Testis (tissue), 3 donors: ENCODE data around the gene MKX. TPM values are rescaled to one million over a fixed set of nuclear protein-coding genes. Genes with fewer than 3 reads are reported as not detected.

Experiments
- DNase-seq: peaks from one replicate; pipeline ENCODE4 v3.0.0-alpha.2; 2019
- H3K27ac ChIP-seq, 2 donors: fragments of 200-600 bp; sonication (generic); one replicate each; pipeline ENCODE4 v1.5.1; 2019
- H3K27me3 ChIP-seq: fragments of 200-600 bp; sonication (generic); one replicate; pipeline ENCODE4 v1.5.1; 2019
- H3K36me3 ChIP-seq: fragments of 200-600 bp; sonication (generic); one replicate; pipeline ENCODE4 v1.5.1; 2017; ENCODE audit warnings: low read depth; ENCODE audit errors: missing control alignments
- H3K4me1 ChIP-seq: fragments of 200-600 bp; sonication (generic); one replicate; pipeline ENCODE4 v1.5.1; 2019
- H3K4me3 ChIP-seq, 2 donors: fragments of 200-600 bp; sonication (generic); one replicate each; pipeline ENCODE4 v1.5.1; 2017 to 2019
- H3K9me3 ChIP-seq: fragments of 200-600 bp; sonication (generic); one replicate; pipeline ENCODE4 v1.5.1; 2017
- CTCF ChIP-seq, 3 experiments: fragments of 450-650 bp in 2 of 3; fragments of 200-600 bp in 1 of 3; sonication (generic) in 1 of 3; IDR thresholded peaks; one replicate each; pipeline ENCODE4 v1.5.1; 2016 to 2019; ENCODE audit warnings: antibody characterized with exemption in 3 of 3, mild to moderate bottlenecking in 2 of 3, moderate library complexity in 1 of 3
- POLR2A ChIP-seq: fragments of 450-650 bp; IDR thresholded peaks from one replicate; pipeline ENCODE4 v1.6.1; 2017; ENCODE audit warnings: antibody characterized with exemption, mild to moderate bottlenecking, moderate library complexity
- WGBS, 2 donors: methylation state at CpG; one replicate each; pipeline ENCODE4 v1.1.5; 2018; 5-methylcytosine and 5-hydroxymethylcytosine counted together
- intact Hi-C: fragments of 100-400 bp; cut with DNase I; formaldehyde crosslinking; loops from one replicate; pipeline ENCODE4 v1.15.1; 2023; ENCODE audit warnings: low total_unique reads
- polyA plus RNA-seq: library from polyadenylated mRNA; stranded (reverse); fragments of 350-450 nt; fragmentation: Illumina TruSeq; extraction: RNeasy Lipid Tissue Mini Kit (QIAGEN cat#74804); gene quantifications from one replicate; pipeline ENCODE4 v1.2.3, GENCODE V29; 2014; ENCODE audit warnings: low read depth, low replicate concordance; ENCODE audit not compliant: insufficient read depth
- total RNA-seq, 2 donors: library from RNA; depleted of rRNA; stranded (reverse); fragments of >200 nt; gene quantifications; one replicate each; pipeline ENCODE4 v1.2.3, GENCODE V29; 2016

The MKX gene
- total and polyA plus RNA-seq, 3 donors from 2014 or later: 1.1 to 4.2 (median 1.7) TPM

GRCh38 chr10:27699776-27700175, 45.8 kb downstream of the MKX start:
- no peaks in the 10 kb centered on the region for H3K27me3 ChIP-seq
- peaks cover 8% of the 10 kb centered on the region for H3K4me1 ChIP-seq
- H3K4me3 ChIP-seq: no peak overlapping the region
- peak overlapping the region in 1 of 2 donors; percentile 32 for H3K27ac ChIP-seq
- DNase-seq: no peak
- H3K36me3 ChIP-seq: no peaks in the 10 kb centered on the region
- WGBS, 2 donors: 17 to 33% methylated on average over 2 of the region's 2 CpGs
- TF ChIP-seq POLR2A (no peak), CTCF (IDR thresholded peaks at IDR 0.05) (no peak)
- intact Hi-C loops: no loop called here
- H3K9me3 ChIP-seq: no peaks in the 10 kb centered on the region

GRCh38 chr10:27698961-27699360, 46.7 kb downstream of the MKX start:
- WGBS, 2 donors: 75 to 77% methylated on average over 2 of the region's 2 CpGs
- peaks cover 8% of the 10 kb centered on the region for H3K4me1 ChIP-seq
- intact Hi-C loops: no loop called here

GRCh38 chr10:27696466-27696865, 49.2 kb downstream of the MKX start:
- Histone ChIP-seq H3K4me1 (no peaks in the 10 kb centered on the region), H3K27ac (no peak overlapping the region)
- WGBS, 2 donors: 43 to 49% methylated on average over 3 of the region's 3 CpGs

More at GRCh38 chr10:27698961-27699360, 46.7 kb downstream of the MKX start:
- H3K36me3 ChIP-seq: no peaks in the 10 kb centered on the region
- H3K4me3 ChIP-seq: no peak overlapping the region
- DNase-seq: no peak
- H3K27me3 ChIP-seq: no peaks in the 10 kb centered on the region
- no peaks in the 10 kb centered on the region for H3K9me3 ChIP-seq
- TF ChIP-seq POLR2A: no peak
- peak overlapping the region in 1 of 2 donors; percentile 32 for H3K27ac ChIP-seq

GRCh38 chr10:27695706-27696105, 49.9 kb downstream of the MKX start:
- Histone ChIP-seq H3K27ac (no peak overlapping the region), H3K36me3 (no peaks in the 10 kb centered on the region), H3K9me3 (no peaks in the 10 kb centered on the region), H3K27me3 (no peaks in the 10 kb centered on the region), H3K4me1 (no peaks in the 10 kb centered on the region), H3K4me3 (no peak overlapping the region)
- DNase-seq: no peak
- TF ChIP-seq POLR2A: no peak
- TF ChIP-seq CTCF (IDR thresholded peaks at IDR 0.05): no peak
- 56 to 67% methylated on average over 2 of the region's 2 CpGs for WGBS, 2 donors
- intact Hi-C loops: no loop called here

More at GRCh38 chr10:27696466-27696865, 49.2 kb downstream of the MKX start:
- intact Hi-C loops: no loop called here
- no peaks in the 10 kb centered on the region for H3K36me3 ChIP-seq
- TF ChIP-seq CTCF (IDR thresholded peaks at IDR 0.05): no peak
- TF ChIP-seq POLR2A: no peak
- no peaks in the 10 kb centered on the region for H3K27me3 ChIP-seq
- H3K9me3 ChIP-seq: no peaks in the 10 kb centered on the region
- no peak overlapping the region for H3K4me3 ChIP-seq
- no peak for DNase-seq

GRCh38 chr10:27695088-27695487, 50.5 kb downstream of the MKX start:
- no peaks in the 10 kb centered on the region for H3K27me3 ChIP-seq
- intact Hi-C loops: no loop called here
- H3K4me1 ChIP-seq: no peaks in the 10 kb centered on the region
- 80 to 87% methylated on average over 6 of the region's 6 CpGs for WGBS, 2 donors
- H3K9me3 ChIP-seq: no peaks in the 10 kb centered on the region
- TF ChIP-seq POLR2A (no peak), CTCF (IDR thresholded peaks at IDR 0.05) (no peak)
- DNase-seq: no peak
- no peak overlapping the region for H3K27ac ChIP-seq
- H3K4me3 ChIP-seq: no peak overlapping the region
- H3K36me3 ChIP-seq: no peaks in the 10 kb centered on the region
